Liver (tissue), 9 donors: ENCODE data around the gene MIER1. TPM values are rescaled to one million over a fixed set of nuclear protein-coding genes. Genes with fewer than 3 reads are reported as not detected.

Source experiments
- DNase-seq: peaks from one replicate; pipeline ENCODE4 v3.0.0-alpha.2; 2017; ENCODE audit warnings: low spot score
- H3K27ac ChIP-seq, 2 donors: one replicate each; pipeline ENCODE4 v1.7.0; 2013; ENCODE audit warnings: inconsistent platforms in 2 of 2, low read length in 2 of 2, control low read depth in 1 of 2, low read depth in 1 of 2, mild to moderate bottlenecking in 1 of 2
- H3K27me3 ChIP-seq, 4 donors: one replicate each; pipeline versions ENCODE4 v1.6.1 to v1.7.0; 2013; ENCODE audit warnings: low read length in 3 of 4, inconsistent platforms in 1 of 4, mild to moderate bottlenecking in 1 of 4, moderate library complexity in 1 of 4; ENCODE audit not compliant: control insufficient read depth in 4 of 4, insufficient read depth in 4 of 4
- H3K36me3 ChIP-seq, 4 donors: one replicate each; pipeline versions ENCODE4 v1.6.1 to v1.7.0; 2013; ENCODE audit warnings: low read length in 3 of 4, mild to moderate bottlenecking in 3 of 4, low read depth in 1 of 4, moderate library complexity in 1 of 4; ENCODE audit not compliant: control insufficient read depth in 4 of 4, insufficient read depth in 3 of 4
- H3K4me1 ChIP-seq, 4 donors: one replicate each; pipeline versions ENCODE4 v1.6.1 to v1.7.0; 2013; ENCODE audit warnings: low read length in 3 of 4, mild to moderate bottlenecking in 3 of 4, moderate library complexity in 1 of 4; ENCODE audit not compliant: control insufficient read depth in 4 of 4, insufficient read depth in 4 of 4
- H3K4me3 ChIP-seq, 3 donors: one replicate each; pipeline versions ENCODE4 v1.6.1 to v1.7.0; 2013; ENCODE audit warnings: low read length in 3 of 3, control low read depth in 1 of 3, low read depth in 1 of 3, mild to moderate bottlenecking in 1 of 3
- H3K9ac ChIP-seq, 2 donors: one replicate each; pipeline ENCODE4 v1.7.0; 2013; ENCODE audit warnings: low read length in 2 of 2, mild to moderate bottlenecking in 2 of 2, moderate library complexity in 2 of 2, control low read depth in 1 of 2, low read depth in 1 of 2
- H3K9me3 ChIP-seq, 4 donors: one replicate each; pipeline versions ENCODE4 v1.6.1 to v1.7.0; 2013; ENCODE audit warnings: low read length in 3 of 4; ENCODE audit not compliant: control insufficient read depth in 4 of 4
- ATF3 ChIP-seq: IDR thresholded peaks from 2 replicates; pipeline ENCODE4 v1.6.1; 2016; ENCODE audit warnings: antibody characterized with exemption
- CTCF ChIP-seq: fragments of 150-350 bp; IDR thresholded peaks from 2 replicates; pipeline ENCODE4 v1.5.1; 2017; ENCODE audit warnings: improper control_type of control experiment, low read depth, low read length; ENCODE audit not compliant: missing input control
- EGR1 ChIP-seq, 2 donors: IDR thresholded peaks; 2 replicates each; pipeline ENCODE4 v1.6.1; 2016 to 2018; ENCODE audit warnings: antibody characterized with exemption in 2 of 2, low read depth in 2 of 2
- FOXA2 ChIP-seq: IDR thresholded peaks from 2 replicates; pipeline ENCODE4 v1.6.1; 2016; ENCODE audit warnings: antibody characterized with exemption
- GABPA ChIP-seq, 2 donors: IDR thresholded peaks in 1 of 2; conservative IDR thresholded peaks in 1 of 2; 2 replicates each; pipeline ENCODE4 v1.6.1; 2016; ENCODE audit warnings: antibody characterized with exemption in 2 of 2, mild to moderate bottlenecking in 1 of 2, moderate library complexity in 1 of 2
- HNF4A ChIP-seq, 2 donors: conservative IDR thresholded peaks; 2 replicates each; pipeline ENCODE4 v1.6.1; 2016; ENCODE audit warnings: antibody characterized with exemption in 2 of 2, mild to moderate bottlenecking in 2 of 2
- HNF4G ChIP-seq: IDR thresholded peaks from 2 replicates; pipeline ENCODE4 v1.6.1; 2016; ENCODE audit warnings: antibody characterized with exemption
- MAX ChIP-seq: IDR thresholded peaks from 2 replicates; pipeline ENCODE4 v1.6.1; 2016; ENCODE audit warnings: antibody characterized with exemption
- NR2F2 ChIP-seq: IDR thresholded peaks from 2 replicates; pipeline ENCODE4 v1.6.1; 2016; ENCODE audit warnings: antibody characterized with exemption
- RAD21 ChIP-seq, 2 donors: IDR thresholded peaks; 2 replicates each; pipeline ENCODE4 v1.6.1; 2016; ENCODE audit warnings: antibody characterized with exemption in 2 of 2, mild to moderate bottlenecking in 2 of 2
- REST ChIP-seq: IDR thresholded peaks from 2 replicates; pipeline ENCODE4 v1.6.1; 2016; ENCODE audit warnings: antibody characterized with exemption, mild to moderate bottlenecking
- RXRA ChIP-seq, 2 donors: IDR thresholded peaks; 2 replicates each; pipeline ENCODE4 v1.6.1; 2017 to 2018; ENCODE audit warnings: antibody characterized with exemption in 2 of 2, mild to moderate bottlenecking in 1 of 2
- SP1 ChIP-seq: IDR thresholded peaks from 2 replicates; pipeline ENCODE4 v1.6.1; 2018; ENCODE audit warnings: antibody characterized with exemption, mild to moderate bottlenecking
- TAF1 ChIP-seq: conservative IDR thresholded peaks from 2 replicates; pipeline ENCODE4 v1.6.1; 2016; ENCODE audit warnings: antibody characterized with exemption, mild to moderate bottlenecking
- ZBTB33 ChIP-seq: IDR thresholded peaks from 2 replicates; pipeline ENCODE4 v1.6.1; 2016; ENCODE audit warnings: antibody characterized with exemption
- WGBS: extraction: QIAGEN DNeasy Blood & Tissue Kit; methylation state at CpG from one replicate; pipeline ENCODE4 v1.1.7; 2013; 5-methylcytosine and 5-hydroxymethylcytosine counted together
- polyA plus RNA-seq, 2 donors: library from polyadenylated mRNA; stranded (reverse) in 1 of 2; unstranded in 1 of 2; fragments of 200-250 nt in 1 of 2; fragments of >200 nt in 1 of 2; fragmentation: Nextera tagmentation in 1 of 2; extraction: Ambion mirVana in 1 of 2; gene quantifications; one replicate each; pipeline versions ENCODE4 v1.2.1 to v1.2.3, GENCODE V29; 2013 to 2015
- total RNA-seq, 2 donors: library from RNA; depleted of rRNA; stranded (reverse); fragments of >200 nt; gene quantifications; one replicate each; pipeline ENCODE4 v1.2.3, GENCODE V29; 2014
- donor health status: healthy.
- donor health status: healthy.
- donor health status: healthy.
- donor health status: healthy.
- donor health status: healthy.

The MIER1 gene
- total and polyA plus RNA-seq, 4 donors: 7.3 to 23.2 (median 16.6) TPM

GRCh38 chr1:66984491-66984890 lies 59.7 kb downstream of the MIER1 start:
- peaks cover 0 to 11% (median 5%) of the 10 kb centered on the region in 4 donors for H3K36me3 ChIP-seq
- H3K9me3 ChIP-seq: no peaks in the 10 kb centered on the region
- H3K9ac ChIP-seq: no peak overlapping the region
- DNase-seq: no peak
- WGBS: 89% methylated on average over 1 of the region's 1 CpG
- peaks cover 0 to 34% (median 16%) of the 10 kb centered on the region in 4 donors for H3K4me1 ChIP-seq
- H3K4me3 ChIP-seq: no peak overlapping the region
- no peak for TF ChIP-seq EGR1 (IDR thresholded peaks at IDR 0.05; ENCODE audit: low read depth in 2 of 2)
- TF ChIP-seq FOXA2: no peak
- no peak for TF ChIP-seq REST
- TF ChIP-seq ATF3: no peak
- no peak for TF ChIP-seq HNF4G
- TF ChIP-seq MAX: no peak
- TF ChIP-seq SP1: no peak
- TF ChIP-seq RXRA (IDR thresholded peaks at IDR 0.05): no peak
- TF ChIP-seq CTCF: no peak
- TF ChIP-seq ZBTB33: no peak
- no peak for TF ChIP-seq GABPA (IDR thresholded peaks at IDR 0.05 in 1 of 2, conservative IDR thresholded peaks at IDR 0.05 in 1 of 2)
- no peak for TF ChIP-seq NR2F2
- TF ChIP-seq TAF1: no peak
- TF ChIP-seq RAD21 (IDR thresholded peaks at IDR 0.05): no peak
- H3K27me3 ChIP-seq: no peaks in the 10 kb centered on the region
- no peak overlapping the region for H3K27ac ChIP-seq

- TF ChIP-seq GABPA (IDR thresholded peaks at IDR 0.05 in 1 of 2, conservative IDR thresholded peaks at IDR 0.05 in 1 of 2) (no peak), HNF4A (conservative IDR thresholded peaks at IDR 0.05) (no peak), EGR1 (IDR thresholded peaks at IDR 0.05; ENCODE audit: low read depth in 2 of 2) (no peak), RXRA (IDR thresholded peaks at IDR 0.05) (no peak)
- WGBS: 18% methylated on average over 1 of the region's 1 CpG
- H3K4me1 ChIP-seq: peaks cover 0 to 31% (median 14%) of the 10 kb centered on the region in 4 donors
These were observed 61.0 kb downstream of the MIER1 start for GRCh38 chr1:66985835-66986234.

More at GRCh38 chr1:66985835-66986234, 61.0 kb downstream of the MIER1 start:
- Histone ChIP-seq H3K27me3 (no peaks in the 10 kb centered on the region), H3K4me3 (no peak overlapping the region), H3K9me3 (no peaks in the 10 kb centered on the region), H3K9ac (no peak overlapping the region), H3K36me3 (peaks cover 0 to 11% (median 5%) of the 10 kb centered on the region in 4 donors), H3K27ac (no peak overlapping the region)
- DNase-seq: no peak
